HFFc6 (cell line): ENCODE data around the gene SUGP2. TPM values are rescaled to one million over a fixed set of nuclear protein-coding genes. Genes with fewer than 3 reads are reported as not detected.

Experiments used
- DNase-seq: peaks from one replicate; pipeline ENCODE4 v3.0.0-alpha.2; 2018
- H3K27ac Mint-ChIP-seq: 2 replicates; pipeline ENCODE4 v1.8.0; 2020; ENCODE audit warnings: mild to moderate bottlenecking, mixed read lengths
- H3K27me3 Mint-ChIP-seq: 2 replicates; pipeline ENCODE4 v1.8.0; 2021; ENCODE audit warnings: mild to moderate bottlenecking, moderate library complexity, mixed read lengths; ENCODE audit not compliant: insufficient read depth
- H3K36me3 Mint-ChIP-seq: 2 replicates; pipeline ENCODE4 v1.8.0; 2021; ENCODE audit warnings: low read depth, mixed read lengths
- H3K4me1 Mint-ChIP-seq: 2 replicates; pipeline ENCODE4 v1.8.0; 2020; ENCODE audit warnings: low read depth, mixed read lengths
- H3K4me3 Mint-ChIP-seq: 2 replicates; pipeline ENCODE4 v1.8.0; 2020; ENCODE audit warnings: mild to moderate bottlenecking, moderate library complexity, mixed read lengths
- H3K9me3 Mint-ChIP-seq: 2 replicates; pipeline ENCODE4 v1.8.0; 2020; ENCODE audit warnings: mild to moderate bottlenecking, mixed read lengths
- CTCF ChIP-seq: fragments of 200-600 bp; sonication (generic); IDR thresholded peaks from 2 replicates; pipeline ENCODE4 v1.5.0; 2021; ENCODE audit warnings: antibody characterized with exemption, mild to moderate bottlenecking
- total RNA-seq, 6 experiments: library from RNA; stranded (reverse); fragmentation: NEBNext Ultra II Directional; extraction: Animal tissue kit (Norgen Biotek cat#: 25700); gene quantifications; 2 replicates in 1 of 6; 3 replicates in 5 of 6; pipeline ENCODE4 v1.2.3, GENCODE V29; 2021

The SUGP2 gene
- total RNA-seq, 6 experiments from 2014 or later: 57.6 to 71.5 (median 61.8) TPM

DNA sequence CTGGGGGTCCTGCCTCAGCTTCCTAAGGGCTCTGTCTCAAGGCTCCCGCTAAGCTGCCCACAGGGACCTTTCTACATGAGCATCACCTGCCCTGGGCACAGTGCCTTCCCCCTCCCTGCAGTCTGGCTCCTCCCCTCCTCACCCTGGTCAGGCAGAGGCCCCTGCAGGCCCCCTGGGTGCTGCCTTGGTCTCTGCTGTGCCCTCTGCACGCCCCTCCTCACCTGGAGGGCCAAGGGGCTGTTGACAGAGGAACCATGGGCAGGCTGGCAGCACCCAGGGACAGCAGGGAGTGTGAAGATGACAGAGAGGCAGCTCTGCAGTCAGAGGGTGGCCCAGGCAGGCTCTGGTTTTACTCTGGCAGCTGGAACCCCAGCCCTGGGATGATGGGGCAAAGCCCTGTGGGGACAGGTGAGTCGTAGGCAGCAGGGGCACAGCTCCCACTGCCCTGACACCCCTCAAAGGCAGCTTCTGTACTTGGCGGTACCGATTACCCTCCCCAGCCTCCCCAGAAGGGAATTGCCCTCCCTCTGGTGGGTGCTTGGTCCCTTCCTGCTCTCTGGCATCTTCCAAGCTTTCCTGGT, 43.1 kb downstream of the SUGP2 start:
- Mint-ChIP-seq H3K9me3 (no peaks in the 10 kb centered on the region), H3K27me3 (peaks cover 6% of the 10 kb centered on the region), H3K27ac (no peak overlapping the region), H3K4me3 (no peak overlapping the region), H3K4me1 (peaks cover 8% of the 10 kb centered on the region), H3K36me3 (peaks cover 14% of the 10 kb centered on the region)
- no peak for TF ChIP-seq CTCF
- DNase-seq: no peak

DNA sequence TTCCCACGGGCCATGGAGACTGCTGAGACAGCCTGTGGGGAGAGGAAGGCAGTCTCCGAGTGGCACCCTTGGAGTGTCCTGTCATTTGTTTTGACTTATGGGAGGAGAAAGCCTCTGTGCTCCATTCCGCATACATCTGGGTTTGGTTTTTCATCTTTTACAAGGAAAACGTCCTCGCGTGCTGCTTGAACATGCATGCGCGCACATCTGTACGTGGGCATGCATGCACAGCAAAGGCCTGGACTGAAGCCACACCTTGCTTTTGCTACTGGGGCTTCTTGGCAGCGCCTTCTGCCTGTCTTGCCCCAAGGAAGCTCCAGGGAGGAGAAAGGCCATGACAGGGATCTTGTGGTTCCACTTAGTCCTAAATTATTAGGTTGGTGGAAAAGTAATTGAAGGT, 44.0 kb downstream of the SUGP2 start:
- Mint-ChIP-seq H3K4me3 (no peak overlapping the region), H3K27me3 (peaks cover 4% of the 10 kb centered on the region), H3K27ac (no peak overlapping the region), H3K9me3 (no peaks in the 10 kb centered on the region), H3K36me3 (peaks cover 14% of the 10 kb centered on the region), H3K4me1 (peaks cover 8% of the 10 kb centered on the region)
- DNase-seq: no peak
- TF ChIP-seq CTCF: no peak

GRCh38 chr19:18987456-18987855, 45.9 kb downstream of the SUGP2 start:
- no peak overlapping the region for H3K27ac Mint-ChIP-seq
- peaks cover 6% of the 10 kb centered on the region for H3K36me3 Mint-ChIP-seq
- no peak for TF ChIP-seq CTCF
- H3K4me3 Mint-ChIP-seq: no peak overlapping the region
- peaks cover 3% of the 10 kb centered on the region; the same call in 1 of the 2 replicates for H3K27me3 Mint-ChIP-seq
- no peaks in the 10 kb centered on the region for H3K9me3 Mint-ChIP-seq
- DNase-seq: no peak
- peaks cover 8% of the 10 kb centered on the region for H3K4me1 Mint-ChIP-seq

- no peak for DNase-seq
- H3K36me3 Mint-ChIP-seq: no peaks in the 10 kb centered on the region
- H3K4me1 Mint-ChIP-seq: peaks cover 8% of the 10 kb centered on the region
- H3K9me3 Mint-ChIP-seq: no peaks in the 10 kb centered on the region
- no peak overlapping the region for H3K4me3 Mint-ChIP-seq
- no peak overlapping the region for H3K27ac Mint-ChIP-seq
- no peak for TF ChIP-seq CTCF
- peaks cover 7% of the 10 kb centered on the region; the same call in 1 of the 2 replicates for H3K27me3 Mint-ChIP-seq
Observed at GRCh38 chr19:18985257-18985656, 48.1 kb downstream of the SUGP2 start.

GRCh38 chr19:18984251-18984650, 49.1 kb downstream of the SUGP2 start:
- Mint-ChIP-seq H3K4me3 (no peak overlapping the region), H3K36me3 (no peaks in the 10 kb centered on the region), H3K27me3 (peaks cover 7% of the 10 kb centered on the region; the same call in 1 of the 2 replicates), H3K4me1 (peaks cover 8% of the 10 kb centered on the region), H3K9me3 (no peaks in the 10 kb centered on the region), H3K27ac (no peak overlapping the region)
- DNase-seq: no peak
- no peak for TF ChIP-seq CTCF

DNA sequence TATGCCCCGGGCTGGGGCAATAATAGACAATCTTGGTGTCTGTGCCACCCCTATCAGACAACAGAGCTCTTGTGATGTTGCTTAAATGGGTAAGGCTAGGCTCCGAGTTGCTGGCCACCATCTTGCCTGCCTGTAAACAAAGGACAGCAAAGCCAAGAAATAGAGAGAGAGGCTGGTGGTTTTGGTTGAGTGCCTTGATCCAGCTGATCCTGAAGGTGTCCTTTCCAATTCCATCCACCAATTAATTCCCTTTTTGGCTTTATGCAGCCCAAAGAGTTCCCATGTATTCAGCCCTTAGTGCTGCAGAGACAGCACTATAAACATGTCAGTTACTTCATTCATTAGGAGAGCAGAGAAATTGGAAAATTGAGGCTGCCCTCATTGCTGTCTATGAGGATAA, 50.6 kb downstream of the SUGP2 start:
- peaks cover 8% of the 10 kb centered on the region for H3K4me1 Mint-ChIP-seq
- no peak for DNase-seq
- H3K27me3 Mint-ChIP-seq: peaks cover 13% of the 10 kb centered on the region
- H3K36me3 Mint-ChIP-seq: no peaks in the 10 kb centered on the region
- no peaks in the 10 kb centered on the region for H3K9me3 Mint-ChIP-seq
- H3K4me3 Mint-ChIP-seq: no peak overlapping the region
- no peak overlapping the region for H3K27ac Mint-ChIP-seq
- no peak for TF ChIP-seq CTCF
